Measurements from ENCODE around the gene DMTF1.

DNA sequence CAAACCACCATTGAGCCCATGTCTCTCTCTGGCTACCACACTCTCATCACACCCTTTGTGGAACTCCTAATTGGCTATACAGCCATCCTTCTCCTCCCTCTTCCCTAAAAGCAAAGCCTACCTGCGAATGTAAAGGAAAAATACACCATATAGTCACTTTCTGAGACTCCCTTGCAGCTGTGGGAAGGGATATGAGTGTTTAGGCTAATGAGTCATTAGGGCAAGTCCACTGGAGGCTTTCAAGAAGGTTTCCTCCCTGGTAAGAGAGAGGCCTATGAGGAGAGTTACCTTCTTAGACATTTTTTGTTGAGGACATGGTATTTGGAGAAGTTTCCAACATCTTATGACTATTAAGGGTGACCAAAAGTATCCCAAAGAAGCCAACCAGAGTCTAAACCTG lies 71.4 kb downstream of the DMTF1 start:
- TF ChIP-seq, protein P1, sequence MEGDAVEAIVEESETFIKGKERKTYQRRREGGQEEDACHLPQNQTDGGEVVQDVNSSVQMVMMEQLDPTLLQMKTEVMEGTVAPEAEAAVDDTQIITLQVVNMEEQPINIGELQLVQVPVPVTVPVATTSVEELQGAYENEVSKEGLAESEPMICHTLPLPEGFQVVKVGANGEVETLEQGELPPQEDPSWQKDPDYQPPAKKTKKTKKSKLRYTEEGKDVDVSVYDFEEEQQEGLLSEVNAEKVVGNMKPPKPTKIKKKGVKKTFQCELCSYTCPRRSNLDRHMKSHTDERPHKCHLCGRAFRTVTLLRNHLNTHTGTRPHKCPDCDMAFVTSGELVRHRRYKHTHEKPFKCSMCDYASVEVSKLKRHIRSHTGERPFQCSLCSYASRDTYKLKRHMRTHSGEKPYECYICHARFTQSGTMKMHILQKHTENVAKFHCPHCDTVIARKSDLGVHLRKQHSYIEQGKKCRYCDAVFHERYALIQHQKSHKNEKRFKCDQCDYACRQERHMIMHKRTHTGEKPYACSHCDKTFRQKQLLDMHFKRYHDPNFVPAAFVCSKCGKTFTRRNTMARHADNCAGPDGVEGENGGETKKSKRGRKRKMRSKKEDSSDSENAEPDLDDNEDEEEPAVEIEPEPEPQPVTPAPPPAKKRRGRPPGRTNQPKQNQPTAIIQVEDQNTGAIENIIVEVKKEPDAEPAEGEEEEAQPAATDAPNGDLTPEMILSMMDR (IDR thresholded peaks at IDR 0.05): no peak
- TF ChIP-seq POLR2A (IDR thresholded peaks at IDR 0.05): no peak
